Spleen (tissue), 11 donors: ENCODE results near the gene LY6G6D. TPM values are rescaled to one million over a fixed set of nuclear protein-coding genes. Genes with fewer than 3 reads are reported as not detected.

Experiments
- DNase-seq: peaks from one replicate; pipeline ENCODE4 v3.0.0-alpha.2; 2020
- H3K27ac ChIP-seq, 8 donors: fragments of 200-600 bp; sonication (generic) in 7 of 8; 1 replicate in 4 of 8; 2 replicates in 4 of 8; pipeline versions ENCODE4 v1.5.0 to v1.8.0; 2016 to 2021; ENCODE audit warnings: inconsistent platforms in 4 of 8, mild to moderate bottlenecking in 4 of 8, moderate library complexity in 1 of 8
- H3K27me3 ChIP-seq, 7 donors: fragments of 200-600 bp; sonication (generic) in 6 of 7; replicated peaks in 1 of 7; 1 replicate in 4 of 7; 2 replicates in 3 of 7; pipeline versions ENCODE4 v1.5.0 to v1.8.0; 2016 to 2021; ENCODE audit warnings: inconsistent platforms in 3 of 7, mild to moderate bottlenecking in 1 of 7
- H3K36me3 ChIP-seq, 6 donors: fragments of 200-600 bp; sonication (generic) in 5 of 6; 1 replicate in 4 of 6; 2 replicates in 2 of 6; pipeline versions ENCODE4 v1.5.0 to v1.8.0; 2016 to 2021; ENCODE audit warnings: inconsistent platforms in 2 of 6
- H3K4me1 ChIP-seq, 6 donors: fragments of 200-600 bp; sonication (generic) in 5 of 6; 1 replicate in 3 of 6; 2 replicates in 3 of 6; pipeline versions ENCODE4 v1.5.0 to v1.8.0; 2016 to 2021; ENCODE audit warnings: inconsistent platforms in 3 of 6
- H3K4me3 ChIP-seq, 8 donors: fragments of 200-600 bp; sonication (generic) in 7 of 8; 1 replicate in 4 of 8; 2 replicates in 4 of 8; pipeline versions ENCODE4 v1.5.0 to v1.8.0; 2016 to 2021; ENCODE audit warnings: inconsistent platforms in 4 of 8, mild to moderate bottlenecking in 4 of 8, moderate library complexity in 2 of 8
- H3K9me3 ChIP-seq, 8 donors: fragments of 200-600 bp; sonication (generic) in 7 of 8; 1 replicate in 4 of 8; 2 replicates in 4 of 8; pipeline versions ENCODE4 v1.5.0 to v1.8.0; 2016 to 2021; ENCODE audit warnings: inconsistent platforms in 4 of 8
- CTCF ChIP-seq, 11 experiments: fragments of 200-600 bp in 7 of 11; fragments of 450-650 bp in 4 of 11; sonication (generic) in 4 of 11; IDR thresholded peaks in 8 of 11; conservative IDR thresholded peaks in 3 of 11; 1 replicate in 7 of 11; 2 replicates in 4 of 11; pipeline versions ENCODE4 v1.4.0 to v1.8.0; 2016 to 2021; ENCODE audit warnings: antibody characterized with exemption in 11 of 11, inconsistent platforms in 4 of 11, mild to moderate bottlenecking in 1 of 11
- POLR2A ChIP-seq, 3 donors: fragments of 450-650 bp; IDR thresholded peaks; one replicate each; pipeline ENCODE4 v1.5.1; 2017; ENCODE audit warnings: antibody characterized with exemption in 3 of 3, mild to moderate bottlenecking in 1 of 3
- POLR2AphosphoS5 ChIP-seq, 3 donors: sonication (generic); formaldehyde crosslinking; IDR thresholded peaks; one replicate each; pipeline ENCODE4 v1.5.1; 2017; ENCODE audit warnings: antibody characterized with exemption in 3 of 3
- WGBS, 5 donors: extraction: QIAGEN DNeasy Blood & Tissue Kit in 3 of 5; methylation state at CpG; one replicate each; pipeline versions ENCODE4 v1.1.5 to v1.1.7; 2013 to 2018; 5-methylcytosine and 5-hydroxymethylcytosine counted together
- intact Hi-C: fragments of 100-400 bp; cut with DNase I; formaldehyde crosslinking; loops from one replicate; pipeline ENCODE4 v1.15.0; 2023; ENCODE audit warnings: low total_unique reads
- polyA plus RNA-seq, 3 donors: library from polyadenylated mRNA; stranded (reverse); fragments of 200-250 nt; gene quantifications; one replicate each; pipeline ENCODE4 v1.2.1, GENCODE V29; 2013
- total RNA-seq, 7 donors: library from RNA; depleted of rRNA in 3 of 7; stranded (reverse); fragments of >200 nt in 3 of 7; fragmentation: NEBNext Ultra II Directional in 4 of 7; extraction: Animal tissue kit (Norgen Biotek cat#: 25700) in 4 of 7; gene quantifications; one replicate each; pipeline versions ENCODE4 v1.1.0 to v1.2.1, GENCODE V29; 2016 to 2021
- donor health status: healthy with polysubstance abuse.
- donor health status: DM: no; HTN: no; CAD: no; lungs with moderate emphysema.
- donor health status: DM: no; HTN: no; CAD: no.
- donor health status: Bipolar disorder and iron deficiency.
- donor health status: healthy.
- donor health status: DM: no; HTN: no; CAD: no.
- donor health status: DM: yes; HTN: yes; CAD: no.

Gene LY6G6D
- total and polyA plus RNA-seq, 10 donors: not detected

GRCh38 chr6:31711233-31711632, 3.9 kb upstream of the LY6G6D start:
- Histone ChIP-seq H3K4me1 (peaks cover 0 to 20% (median 8%) of the 10 kb centered on the region in 6 donors), H3K4me3 (no peak overlapping the region), H3K27ac (peak overlapping the region in 1 of 8 donors; percentile 9), H3K9me3 (no peaks in the 10 kb centered on the region), H3K36me3 (no peaks in the 10 kb centered on the region), H3K27me3 (no peaks in the 10 kb centered on the region)
- no peak for TF ChIP-seq POLR2AphosphoS5 (IDR thresholded peaks at IDR 0.05)
- no peak for TF ChIP-seq POLR2A (IDR thresholded peaks at IDR 0.05)
- no peak for TF ChIP-seq CTCF (IDR thresholded peaks at IDR 0.05 in 8 of 11, conservative IDR thresholded peaks at IDR 0.05 in 3 of 11)
- 22 to 37% (median 29%) methylated on average over 8 of the region's 8 CpGs for WGBS, 5 donors
- intact Hi-C loops: no loop called here
- no peak for DNase-seq

- TF ChIP-seq POLR2AphosphoS5 (IDR thresholded peaks at IDR 0.05): no peak
- TF ChIP-seq CTCF (IDR thresholded peaks at IDR 0.05 in 8 of 11, conservative IDR thresholded peaks at IDR 0.05 in 3 of 11): peak in 4 of 11 experiments; percentile 13 to 39 (median 25)
- DNase-seq: no peak
- H3K4me3 ChIP-seq: no peak overlapping the region
- H3K36me3 ChIP-seq: no peaks in the 10 kb centered on the region
- intact Hi-C loops: no loop called here
- H3K4me1 ChIP-seq: peaks cover 0 to 20% (median 8%) of the 10 kb centered on the region in 6 donors
- H3K9me3 ChIP-seq: no peaks in the 10 kb centered on the region
- no peak overlapping the region for H3K27ac ChIP-seq
- no peaks in the 10 kb centered on the region for H3K27me3 ChIP-seq
- 61 to 79% (median 67%) methylated on average over 8 of the region's 8 CpGs for WGBS, 5 donors
Observed at GRCh38 chr6:31712296-31712695, 2.9 kb upstream of the LY6G6D start.

- intact Hi-C loops: no loop called here
- Histone ChIP-seq H3K4me3 (no peak overlapping the region), H3K36me3 (no peaks in the 10 kb centered on the region), H3K4me1 (peaks cover 0 to 20% (median 8%) of the 10 kb centered on the region in 6 donors), H3K9me3 (no peaks in the 10 kb centered on the region), H3K27ac (no peak overlapping the region), H3K27me3 (no peaks in the 10 kb centered on the region)
- no peak for TF ChIP-seq CTCF (IDR thresholded peaks at IDR 0.05 in 8 of 11, conservative IDR thresholded peaks at IDR 0.05 in 3 of 11)
- no peak for TF ChIP-seq POLR2A (IDR thresholded peaks at IDR 0.05)
- TF ChIP-seq POLR2AphosphoS5 (IDR thresholded peaks at IDR 0.05): no peak
- WGBS, 5 donors: 74 to 84% (median 83%) methylated on average over 4 of the region's 4 CpGs
- DNase-seq: no peak
Observed at GRCh38 chr6:31713465-31713864, 1.7 kb upstream of the LY6G6D start.

GRCh38 chr6:31713991-31714684, 1.0 kb upstream of the LY6G6D start:
- intact Hi-C loops: no loop called here
- TF ChIP-seq POLR2A (IDR thresholded peaks at IDR 0.05): no peak
- TF ChIP-seq POLR2AphosphoS5 (IDR thresholded peaks at IDR 0.05): no peak
- no peak for TF ChIP-seq CTCF (IDR thresholded peaks at IDR 0.05 in 8 of 11, conservative IDR thresholded peaks at IDR 0.05 in 3 of 11)
- Histone ChIP-seq H3K27ac (no peak overlapping the region), H3K36me3 (no peaks in the 10 kb centered on the region), H3K27me3 (no peaks in the 10 kb centered on the region), H3K4me3 (no peak overlapping the region), H3K4me1 (peaks cover 0 to 20% (median 8%) of the 10 kb centered on the region in 6 donors), H3K9me3 (no peaks in the 10 kb centered on the region)
- no peak for DNase-seq
- WGBS, 5 donors: 54 to 70% (median 60%) methylated on average over 5 of the region's 5 CpGs
